DND-41 (cell line): ENCODE data around the gene CHD1.

Experiments
- ATAC-seq: fragments of 200-7000 bp; cut with Tn5 transposase; 3 replicates; pipeline ENCODE4 v1.9.1; 2021; ENCODE audit warnings: low read depth; ENCODE audit not compliant: insufficient read depth
- DNase-seq: peaks from one replicate; pipeline ENCODE4 v3.0.0-alpha.2; 2020
- H2AFZ ChIP-seq: 2 replicates; pipeline ENCODE4 v1.6.0; 2012; ENCODE audit warnings: low read depth, low read length
- H3K27ac ChIP-seq: 2 replicates; pipeline ENCODE4 v1.5.1; 2012; ENCODE audit warnings: low read length, inconsistent platforms
- H3K27me3 ChIP-seq: fragments of 200-600 bp; sonication (generic); 2 replicates; pipeline ENCODE4 v1.6.0; 2012; ENCODE audit warnings: low read length, mild to moderate bottlenecking, inconsistent platforms; ENCODE audit not compliant: insufficient read depth, poor library complexity
- H3K36me3 ChIP-seq: 2 replicates; pipeline ENCODE4 v1.5.1; 2012; ENCODE audit warnings: low read length, inconsistent platforms; ENCODE audit not compliant: insufficient read depth
- H3K4me1 ChIP-seq: 2 replicates; pipeline ENCODE4 v1.5.1; 2012; ENCODE audit warnings: mild to moderate bottlenecking, low read length; ENCODE audit not compliant: insufficient read depth
- H3K4me2 ChIP-seq: 2 replicates; pipeline ENCODE4 v1.6.0; 2012; ENCODE audit warnings: mild to moderate bottlenecking, moderate library complexity, low read length, inconsistent platforms; ENCODE audit not compliant: insufficient read depth
- H3K4me3 ChIP-seq, 2 experiments: fragments of 200-600 bp in 1 of 2; shearing (Covaris generic) in 1 of 2; 2 replicates each; pipeline ENCODE4 v1.5.1; 2012 to 2016; ENCODE audit warnings: inconsistent platforms in 2 of 2, low read length in 2 of 2, mild to moderate bottlenecking in 2 of 2, low read depth in 1 of 2, moderate library complexity in 1 of 2
- H3K79me2 ChIP-seq: 2 replicates; pipeline ENCODE4 v1.6.0; 2012; ENCODE audit warnings: low read length, inconsistent platforms; ENCODE audit not compliant: insufficient read depth
- H3K9ac ChIP-seq: 2 replicates; pipeline ENCODE4 v1.6.0; 2012; ENCODE audit warnings: low read depth, mild to moderate bottlenecking, inconsistent platforms, low read length, moderate library complexity
- H3K9me3 ChIP-seq: 2 replicates; pipeline ENCODE4 v1.5.1; 2012; ENCODE audit warnings: low read length, moderate library complexity, mild to moderate bottlenecking, inconsistent platforms; ENCODE audit not compliant: insufficient read depth, severe bottlenecking
- H4K20me1 ChIP-seq: 2 replicates; pipeline ENCODE4 v1.6.0; 2012; ENCODE audit warnings: low read length; ENCODE audit not compliant: insufficient read depth
- EZH2 ChIP-seq: IDR thresholded peaks from 3 replicates; pipeline ENCODE4 v1.6.1; 2012; ENCODE audit warnings: borderline replicate concordance, low read depth, mild to moderate bottlenecking, moderate library complexity, low read length, inconsistent platforms; ENCODE audit not compliant: severe bottlenecking
- TF ChIP-seq, protein P1 (sequence below): IDR thresholded peaks from 2 replicates; pipeline ENCODE4 v1.5.1; 2012; ENCODE audit warnings: borderline replicate concordance, low read length, moderate library complexity, mild to moderate bottlenecking; ENCODE audit not compliant: poor library complexity, severe bottlenecking; ENCODE audit errors: extremely low read depth

CHD1 gene

DNA sequence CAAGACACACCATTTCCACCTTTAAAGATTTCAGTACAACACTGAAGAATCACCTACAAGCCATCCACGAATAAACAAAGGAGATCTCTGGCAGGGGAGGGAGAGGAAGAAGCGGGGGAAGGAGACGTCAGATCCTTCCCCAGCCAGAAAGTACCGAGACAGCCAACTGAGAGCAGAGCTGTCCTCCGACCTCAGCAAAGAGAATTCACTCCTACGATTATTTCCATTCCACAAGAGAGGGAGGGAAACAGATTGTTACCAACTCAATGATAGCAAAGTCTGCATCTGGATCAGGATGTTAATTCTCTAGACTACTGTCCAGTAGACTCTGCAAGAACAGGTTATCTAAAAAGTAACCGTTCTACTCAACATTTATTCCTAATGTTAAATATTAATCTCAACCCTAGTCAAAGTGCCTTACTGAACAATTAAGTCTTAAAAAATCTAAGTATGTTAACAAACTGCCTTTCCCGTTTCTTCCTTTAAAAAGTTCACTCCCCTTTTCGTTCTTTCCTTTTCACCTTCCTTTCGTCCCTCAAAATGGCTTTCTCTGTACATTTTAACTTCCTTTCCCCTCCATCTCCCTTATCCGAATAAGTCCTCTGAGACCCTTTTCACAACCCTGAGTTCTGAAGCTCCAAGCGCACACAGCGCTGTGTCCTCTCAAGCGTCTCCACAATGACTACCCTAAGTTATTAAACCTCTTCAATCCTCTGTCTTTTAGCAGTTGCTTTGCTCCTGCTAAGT, 1.4 kb downstream of the CHD1 start:
- H2AFZ ChIP-seq: peak overlapping the region; percentile 34
- ATAC-seq (peak; percentile 36), DNase-seq (peak; percentile 66)
- TF ChIP-seq, protein P1, sequence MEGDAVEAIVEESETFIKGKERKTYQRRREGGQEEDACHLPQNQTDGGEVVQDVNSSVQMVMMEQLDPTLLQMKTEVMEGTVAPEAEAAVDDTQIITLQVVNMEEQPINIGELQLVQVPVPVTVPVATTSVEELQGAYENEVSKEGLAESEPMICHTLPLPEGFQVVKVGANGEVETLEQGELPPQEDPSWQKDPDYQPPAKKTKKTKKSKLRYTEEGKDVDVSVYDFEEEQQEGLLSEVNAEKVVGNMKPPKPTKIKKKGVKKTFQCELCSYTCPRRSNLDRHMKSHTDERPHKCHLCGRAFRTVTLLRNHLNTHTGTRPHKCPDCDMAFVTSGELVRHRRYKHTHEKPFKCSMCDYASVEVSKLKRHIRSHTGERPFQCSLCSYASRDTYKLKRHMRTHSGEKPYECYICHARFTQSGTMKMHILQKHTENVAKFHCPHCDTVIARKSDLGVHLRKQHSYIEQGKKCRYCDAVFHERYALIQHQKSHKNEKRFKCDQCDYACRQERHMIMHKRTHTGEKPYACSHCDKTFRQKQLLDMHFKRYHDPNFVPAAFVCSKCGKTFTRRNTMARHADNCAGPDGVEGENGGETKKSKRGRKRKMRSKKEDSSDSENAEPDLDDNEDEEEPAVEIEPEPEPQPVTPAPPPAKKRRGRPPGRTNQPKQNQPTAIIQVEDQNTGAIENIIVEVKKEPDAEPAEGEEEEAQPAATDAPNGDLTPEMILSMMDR: no peak
- TF ChIP-seq EZH2: no peak
- H4K20me1 ChIP-seq: peaks cover 45% of the 10 kb centered on the region
- H3K27ac ChIP-seq: peak overlapping the region; percentile 87
- peak overlapping the region; percentile 85 for H3K4me2 ChIP-seq
- H3K27me3 ChIP-seq: no peaks in the 10 kb centered on the region
- peak overlapping the region; percentile 99 for H3K9ac ChIP-seq
- H3K4me1 ChIP-seq: peaks cover 62% of the 10 kb centered on the region
- H3K9me3 ChIP-seq: no peaks in the 10 kb centered on the region
- peaks cover 40% of the 10 kb centered on the region for H3K36me3 ChIP-seq
- H3K79me2 ChIP-seq: peaks cover 93% of the 10 kb centered on the region
- peak overlapping the region; percentile 48 to 98 for H3K4me3 ChIP-seq

DNA sequence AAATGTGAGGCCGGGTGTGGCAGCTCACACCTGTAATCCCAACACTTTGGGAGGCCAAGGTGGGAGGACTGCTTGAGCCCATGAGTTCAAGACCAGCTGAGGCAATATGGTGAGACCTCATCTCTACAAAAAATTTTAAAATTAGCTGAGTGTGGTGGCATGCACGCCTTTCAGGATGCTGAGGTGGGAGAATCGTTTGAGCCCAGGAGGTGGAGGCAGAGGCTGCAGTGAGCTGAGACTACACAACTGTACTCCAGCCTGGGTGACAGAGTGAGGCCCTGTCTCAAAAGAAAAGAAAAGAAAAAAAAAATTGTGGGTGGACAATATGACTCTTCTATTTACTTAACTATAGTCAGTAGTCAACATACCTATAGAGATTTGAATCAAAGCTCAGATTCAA, 4.8 kb downstream of the CHD1 start:
- DNase-seq (no peak), ATAC-seq (no peak)
- Histone ChIP-seq H3K27ac (peak overlapping the region; percentile 82), H4K20me1 (peaks cover 47% of the 10 kb centered on the region), H3K4me1 (peaks cover 81% of the 10 kb centered on the region), H2AFZ (no peak overlapping the region), H3K27me3 (no peaks in the 10 kb centered on the region), H3K36me3 (peaks cover 63% of the 10 kb centered on the region), H3K9ac (peak overlapping the region; percentile 46; the same call in 1 of the 2 replicates), H3K4me3 (peak overlapping the region in 1 of 2 experiments; percentile 27; a peak in 1 of 4 replicates), H3K9me3 (no peaks in the 10 kb centered on the region), H3K4me2 (peak overlapping the region; percentile 85), H3K79me2 (peaks cover 97% of the 10 kb centered on the region)
- TF ChIP-seq, protein P1: peak; percentile 29
- no peak for TF ChIP-seq EZH2

GRCh38 chr5:98921947-98922505, 6.8 kb downstream of the CHD1 start:
- peak overlapping the region; percentile 82 for H3K27ac ChIP-seq
- H3K36me3 ChIP-seq: peaks cover 78% of the 10 kb centered on the region
- no peaks in the 10 kb centered on the region for H3K27me3 ChIP-seq
- ATAC-seq (peak; percentile 77), DNase-seq (peak; percentile 26)
- H3K9me3 ChIP-seq: no peaks in the 10 kb centered on the region
- peaks cover 99% of the 10 kb centered on the region for H3K79me2 ChIP-seq
- H4K20me1 ChIP-seq: peaks cover 48% of the 10 kb centered on the region
- TF ChIP-seq EZH2: no peak
- TF ChIP-seq, protein P1: no peak
- peak overlapping the region; percentile 85 for H3K4me2 ChIP-seq
- no peak overlapping the region for H2AFZ ChIP-seq
- H3K4me1 ChIP-seq: peaks cover 86% of the 10 kb centered on the region
- H3K4me3 ChIP-seq: peak overlapping the region in 1 of 2 experiments; percentile 35; a peak in 2 of 4 replicates
- H3K9ac ChIP-seq: peak overlapping the region; percentile 46
